ENCODE measurements around the gene FLNB. TPM values are rescaled to one million over a fixed set of nuclear protein-coding genes. Genes with fewer than 3 reads are reported as not detected.
"Not testable (repeated sequence)": the region's sequence is repeated elsewhere in the genome, so short reads cannot be mapped to it uniquely, and the experiment has no call there.

The FLNB gene
- polyA plus RNA-seq, 1 donor from 2014 or later, result 10.3 TPM

DNA sequence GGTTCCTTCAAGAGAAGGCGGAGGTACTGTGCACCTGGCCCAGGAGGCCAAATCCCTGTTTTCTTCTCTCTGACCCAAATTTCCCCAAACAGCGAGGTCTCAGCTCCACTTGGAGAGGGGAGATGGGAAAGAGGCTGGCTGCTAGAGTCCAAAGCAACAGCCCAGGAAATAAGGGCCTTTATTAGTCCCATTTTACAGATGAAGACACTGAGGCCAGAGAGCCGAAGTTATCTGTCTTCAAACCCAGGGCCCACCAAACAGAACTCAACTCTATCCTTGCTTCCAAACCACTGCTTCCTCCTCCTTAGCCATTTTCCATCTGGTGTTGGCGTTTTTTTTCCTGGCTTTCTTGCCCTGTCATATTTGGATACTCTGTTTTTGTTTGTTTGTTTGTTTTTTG is 22.0 kb upstream of the FLNB start:
- Histone ChIP-seq H3K9me3 (ENCODE audit: low read length) (no peaks in the 10 kb centered on the region), H3F3A (ENCODE audit: insufficient read depth, low read length, poor library complexity, severe bottlenecking) (no peaks in the 10 kb centered on the region), H3K79me2 (replicated peaks; ENCODE audit: insufficient read depth, low read length) (no peaks in the 10 kb centered on the region), H3K27me3 (ENCODE audit: insufficient read depth, low read depth, low read length) (no peaks in the 10 kb centered on the region), H3K36me3 (ENCODE audit: insufficient read depth, low read length) (no peaks in the 10 kb centered on the region), H3K4me2 (ENCODE audit: low read length) (no peak overlapping the region), H2AFZ (ENCODE audit: low read depth, low read length) (no peak overlapping the region), H4K20me1 (ENCODE audit: insufficient read depth) (no peaks in the 10 kb centered on the region), H3K9me2 (ENCODE audit: insufficient read depth, low read length) (no peaks in the 10 kb centered on the region), H3K9ac (ENCODE audit: low read length) (no peak overlapping the region), H3K27ac (ENCODE audit: low read length) (no peak overlapping the region), H3K4me3 (ENCODE audit: low read length) (no peak overlapping the region)
- TF ChIP-seq TAF1 (IDR thresholded peaks at IDR 0.05; ENCODE audit: low read depth) (no peak), EP300 (conservative IDR thresholded peaks at IDR 0.05; ENCODE audit: poor library complexity, severe bottlenecking) (no peak), POLR2AphosphoS5 (IDR thresholded peaks at IDR 0.05) (no peak), MXI1 (conservative IDR thresholded peaks at IDR 0.05; ENCODE audit: poor library complexity, severe bottlenecking) (no peak), RAD21 (conservative IDR thresholded peaks at IDR 0.05) (no peak), SMC3 (conservative IDR thresholded peaks at IDR 0.05; ENCODE audit: poor library complexity) (no peak), EZH2 (IDR thresholded peaks at IDR 0.05; ENCODE audit: borderline replicate concordance, insufficient read depth, low read length, poor library complexity, severe bottlenecking) (no peak)
- TF ChIP-seq, protein P1, sequence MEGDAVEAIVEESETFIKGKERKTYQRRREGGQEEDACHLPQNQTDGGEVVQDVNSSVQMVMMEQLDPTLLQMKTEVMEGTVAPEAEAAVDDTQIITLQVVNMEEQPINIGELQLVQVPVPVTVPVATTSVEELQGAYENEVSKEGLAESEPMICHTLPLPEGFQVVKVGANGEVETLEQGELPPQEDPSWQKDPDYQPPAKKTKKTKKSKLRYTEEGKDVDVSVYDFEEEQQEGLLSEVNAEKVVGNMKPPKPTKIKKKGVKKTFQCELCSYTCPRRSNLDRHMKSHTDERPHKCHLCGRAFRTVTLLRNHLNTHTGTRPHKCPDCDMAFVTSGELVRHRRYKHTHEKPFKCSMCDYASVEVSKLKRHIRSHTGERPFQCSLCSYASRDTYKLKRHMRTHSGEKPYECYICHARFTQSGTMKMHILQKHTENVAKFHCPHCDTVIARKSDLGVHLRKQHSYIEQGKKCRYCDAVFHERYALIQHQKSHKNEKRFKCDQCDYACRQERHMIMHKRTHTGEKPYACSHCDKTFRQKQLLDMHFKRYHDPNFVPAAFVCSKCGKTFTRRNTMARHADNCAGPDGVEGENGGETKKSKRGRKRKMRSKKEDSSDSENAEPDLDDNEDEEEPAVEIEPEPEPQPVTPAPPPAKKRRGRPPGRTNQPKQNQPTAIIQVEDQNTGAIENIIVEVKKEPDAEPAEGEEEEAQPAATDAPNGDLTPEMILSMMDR (IDR thresholded peaks at IDR 0.05; ENCODE audit: poor library complexity, severe bottlenecking), result no peak
- TF ChIP-seq, protein P2, sequence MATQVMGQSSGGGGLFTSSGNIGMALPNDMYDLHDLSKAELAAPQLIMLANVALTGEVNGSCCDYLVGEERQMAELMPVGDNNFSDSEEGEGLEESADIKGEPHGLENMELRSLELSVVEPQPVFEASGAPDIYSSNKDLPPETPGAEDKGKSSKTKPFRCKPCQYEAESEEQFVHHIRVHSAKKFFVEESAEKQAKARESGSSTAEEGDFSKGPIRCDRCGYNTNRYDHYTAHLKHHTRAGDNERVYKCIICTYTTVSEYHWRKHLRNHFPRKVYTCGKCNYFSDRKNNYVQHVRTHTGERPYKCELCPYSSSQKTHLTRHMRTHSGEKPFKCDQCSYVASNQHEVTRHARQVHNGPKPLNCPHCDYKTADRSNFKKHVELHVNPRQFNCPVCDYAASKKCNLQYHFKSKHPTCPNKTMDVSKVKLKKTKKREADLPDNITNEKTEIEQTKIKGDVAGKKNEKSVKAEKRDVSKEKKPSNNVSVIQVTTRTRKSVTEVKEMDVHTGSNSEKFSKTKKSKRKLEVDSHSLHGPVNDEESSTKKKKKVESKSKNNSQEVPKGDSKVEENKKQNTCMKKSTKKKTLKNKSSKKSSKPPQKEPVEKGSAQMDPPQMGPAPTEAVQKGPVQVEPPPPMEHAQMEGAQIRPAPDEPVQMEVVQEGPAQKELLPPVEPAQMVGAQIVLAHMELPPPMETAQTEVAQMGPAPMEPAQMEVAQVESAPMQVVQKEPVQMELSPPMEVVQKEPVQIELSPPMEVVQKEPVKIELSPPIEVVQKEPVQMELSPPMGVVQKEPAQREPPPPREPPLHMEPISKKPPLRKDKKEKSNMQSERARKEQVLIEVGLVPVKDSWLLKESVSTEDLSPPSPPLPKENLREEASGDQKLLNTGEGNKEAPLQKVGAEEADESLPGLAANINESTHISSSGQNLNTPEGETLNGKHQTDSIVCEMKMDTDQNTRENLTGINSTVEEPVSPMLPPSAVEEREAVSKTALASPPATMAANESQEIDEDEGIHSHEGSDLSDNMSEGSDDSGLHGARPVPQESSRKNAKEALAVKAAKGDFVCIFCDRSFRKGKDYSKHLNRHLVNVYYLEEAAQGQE (IDR thresholded peaks at IDR 0.05; ENCODE audit: borderline replicate concordance), result no peak

DNA sequence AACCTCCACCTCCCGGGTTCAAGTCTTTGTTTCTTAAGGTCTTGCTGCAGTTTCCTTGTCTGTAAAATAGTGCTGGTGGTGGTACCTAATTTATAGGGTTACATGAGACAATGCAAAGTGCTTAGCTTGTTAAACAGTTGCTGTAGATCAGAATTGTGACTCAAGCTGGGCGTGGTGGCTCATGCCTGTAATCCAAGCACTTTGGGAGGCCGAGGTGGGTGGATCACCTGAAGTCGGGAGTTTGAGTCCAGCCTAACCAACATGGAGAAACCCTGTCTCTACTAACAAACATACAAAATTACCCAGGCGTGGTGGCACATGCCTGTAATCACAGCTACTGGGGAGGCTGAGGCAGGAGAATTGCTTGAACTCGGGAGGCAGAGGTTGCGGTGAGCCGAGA is 19.0 kb upstream of the FLNB start:
- H3K27ac ChIP-seq (ENCODE audit: low read length); H3F3A ChIP-seq (ENCODE audit: insufficient read depth, low read length, poor library complexity, severe bottlenecking); H3K36me3 ChIP-seq (ENCODE audit: insufficient read depth, low read length); H3K9me2 ChIP-seq (ENCODE audit: insufficient read depth, low read length); H3K4me2 ChIP-seq (ENCODE audit: low read length); H3K9me3 ChIP-seq (ENCODE audit: low read length); H3K79me2 ChIP-seq (replicated peaks; ENCODE audit: insufficient read depth, low read length); H2AFZ ChIP-seq (ENCODE audit: low read depth, low read length); H3K9ac ChIP-seq (ENCODE audit: low read length); H3K4me3 ChIP-seq (ENCODE audit: low read length); H4K20me1 ChIP-seq (ENCODE audit: insufficient read depth); H3K27me3 ChIP-seq (ENCODE audit: insufficient read depth, low read depth, low read length): not testable (repeated sequence)

DNA sequence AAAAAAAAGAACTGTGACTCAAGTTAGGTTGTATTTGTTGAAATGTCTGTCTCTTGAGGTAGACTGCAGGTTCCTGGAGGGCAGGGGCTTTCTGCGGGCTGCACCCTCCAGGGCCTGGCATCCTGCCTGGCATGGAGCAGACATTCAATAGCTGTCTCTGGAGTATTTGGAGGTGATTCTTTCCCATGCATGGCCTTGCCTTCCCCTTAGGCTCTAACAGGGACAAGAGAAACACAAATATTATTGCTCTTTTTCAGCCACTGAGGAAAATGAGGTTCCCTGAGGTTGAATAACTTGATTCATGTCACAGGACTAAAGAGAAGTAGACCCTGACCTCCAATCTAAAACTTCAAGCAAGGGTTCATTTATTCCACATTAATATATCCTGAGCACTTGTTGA is 18.6 kb upstream of the FLNB start:
- H3K79me2 ChIP-seq (replicated peaks; ENCODE audit: insufficient read depth, low read length), result no peaks in the 10 kb centered on the region
- H2AFZ ChIP-seq (ENCODE audit: low read depth, low read length), result no peak overlapping the region
- no peaks in the 10 kb centered on the region for H3K36me3 ChIP-seq (ENCODE audit: insufficient read depth, low read length)
- H3K27me3 ChIP-seq (ENCODE audit: insufficient read depth, low read depth, low read length), result no peaks in the 10 kb centered on the region
- no peak overlapping the region for H3K27ac ChIP-seq (ENCODE audit: low read length)
- no peaks in the 10 kb centered on the region for H3K9me3 ChIP-seq (ENCODE audit: low read length)
- H3K4me3 ChIP-seq (ENCODE audit: low read length), result no peak overlapping the region
- H4K20me1 ChIP-seq (ENCODE audit: insufficient read depth), result no peaks in the 10 kb centered on the region
- no peaks in the 10 kb centered on the region for H3F3A ChIP-seq (ENCODE audit: insufficient read depth, low read length, poor library complexity, severe bottlenecking)
- no peak overlapping the region for H3K4me2 ChIP-seq (ENCODE audit: low read length)
- no peak for TF ChIP-seq EZH2 (IDR thresholded peaks at IDR 0.05; ENCODE audit: borderline replicate concordance, insufficient read depth, low read length, poor library complexity, severe bottlenecking)
- TF ChIP-seq EP300 (conservative IDR thresholded peaks at IDR 0.05; ENCODE audit: poor library complexity, severe bottlenecking), result no peak
- TF ChIP-seq POLR2AphosphoS5 (IDR thresholded peaks at IDR 0.05), result no peak
- no peak for TF ChIP-seq MXI1 (conservative IDR thresholded peaks at IDR 0.05; ENCODE audit: poor library complexity, severe bottlenecking)
- TF ChIP-seq SMC3 (conservative IDR thresholded peaks at IDR 0.05; ENCODE audit: poor library complexity), result no peak
- no peak overlapping the region for H3K9ac ChIP-seq (ENCODE audit: low read length)
- no peaks in the 10 kb centered on the region for H3K9me2 ChIP-seq (ENCODE audit: insufficient read depth, low read length)
